PFSK-1 (cell line): Measurements from ENCODE around the gene E2F3.

Experiments used
- FOXP2 ChIP-seq: optimal IDR thresholded peaks from 2 replicates; pipeline ENCODE3; 2011; ENCODE audit warnings: borderline replicate concordance, control low read depth, inconsistent platforms; ENCODE audit not compliant: insufficient read depth; ENCODE audit errors: extremely low read length, extremely low read depth
- POLR2AphosphoS5 ChIP-seq: IDR thresholded peaks from 2 replicates; pipeline ENCODE4 v1.6.1; 2012; ENCODE audit warnings: low read depth, mild to moderate bottlenecking, control low read depth, low read length, moderate library complexity
- SIN3A ChIP-seq: IDR thresholded peaks from 2 replicates; pipeline ENCODE4 v1.6.1; 2012; ENCODE audit warnings: mild to moderate bottlenecking, low read length, moderate library complexity, borderline replicate concordance; ENCODE audit not compliant: insufficient read depth
- TAF1 ChIP-seq: IDR thresholded peaks from 2 replicates; pipeline ENCODE4 v1.6.1; 2012; ENCODE audit warnings: low read length, control low read depth, borderline replicate concordance; ENCODE audit not compliant: insufficient read depth
- TF ChIP-seq, protein P1 (sequence below), 2 experiments: IDR thresholded peaks; 2 replicates each; pipeline versions ENCODE4 v1.6.1 to v1.8.0; 2011 to 2012; ENCODE audit warnings: low read depth in 2 of 2, low read length in 2 of 2, control low read depth in 1 of 2, inconsistent platforms in 1 of 2, mild to moderate bottlenecking in 1 of 2, moderate library complexity in 1 of 2; ENCODE audit not compliant: insufficient read depth in 1 of 2

The E2F3 gene

DNA sequence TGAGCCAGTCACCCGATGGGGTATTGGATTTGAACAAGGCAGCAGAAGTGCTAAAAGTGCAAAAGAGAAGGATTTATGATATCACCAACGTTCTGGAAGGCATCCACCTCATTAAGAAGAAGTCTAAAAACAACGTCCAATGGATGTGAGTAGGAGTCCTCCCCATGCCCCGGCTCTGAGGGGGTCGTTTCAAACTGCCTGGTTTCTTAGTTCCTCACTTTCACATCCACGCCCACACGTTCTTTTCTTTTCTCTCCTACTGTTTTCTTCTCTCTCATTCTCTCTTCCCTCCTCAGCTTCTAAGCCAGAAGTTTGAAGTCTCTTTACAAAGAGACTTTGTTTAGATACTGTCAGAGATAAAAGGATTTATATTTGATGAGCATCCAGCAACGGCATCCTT lies 79.6 kb downstream of the E2F3 start:
- TF ChIP-seq SIN3A (no peak), TAF1 (no peak), POLR2AphosphoS5 (no peak), FOXP2 (no peak)
- TF ChIP-seq, protein P1, sequence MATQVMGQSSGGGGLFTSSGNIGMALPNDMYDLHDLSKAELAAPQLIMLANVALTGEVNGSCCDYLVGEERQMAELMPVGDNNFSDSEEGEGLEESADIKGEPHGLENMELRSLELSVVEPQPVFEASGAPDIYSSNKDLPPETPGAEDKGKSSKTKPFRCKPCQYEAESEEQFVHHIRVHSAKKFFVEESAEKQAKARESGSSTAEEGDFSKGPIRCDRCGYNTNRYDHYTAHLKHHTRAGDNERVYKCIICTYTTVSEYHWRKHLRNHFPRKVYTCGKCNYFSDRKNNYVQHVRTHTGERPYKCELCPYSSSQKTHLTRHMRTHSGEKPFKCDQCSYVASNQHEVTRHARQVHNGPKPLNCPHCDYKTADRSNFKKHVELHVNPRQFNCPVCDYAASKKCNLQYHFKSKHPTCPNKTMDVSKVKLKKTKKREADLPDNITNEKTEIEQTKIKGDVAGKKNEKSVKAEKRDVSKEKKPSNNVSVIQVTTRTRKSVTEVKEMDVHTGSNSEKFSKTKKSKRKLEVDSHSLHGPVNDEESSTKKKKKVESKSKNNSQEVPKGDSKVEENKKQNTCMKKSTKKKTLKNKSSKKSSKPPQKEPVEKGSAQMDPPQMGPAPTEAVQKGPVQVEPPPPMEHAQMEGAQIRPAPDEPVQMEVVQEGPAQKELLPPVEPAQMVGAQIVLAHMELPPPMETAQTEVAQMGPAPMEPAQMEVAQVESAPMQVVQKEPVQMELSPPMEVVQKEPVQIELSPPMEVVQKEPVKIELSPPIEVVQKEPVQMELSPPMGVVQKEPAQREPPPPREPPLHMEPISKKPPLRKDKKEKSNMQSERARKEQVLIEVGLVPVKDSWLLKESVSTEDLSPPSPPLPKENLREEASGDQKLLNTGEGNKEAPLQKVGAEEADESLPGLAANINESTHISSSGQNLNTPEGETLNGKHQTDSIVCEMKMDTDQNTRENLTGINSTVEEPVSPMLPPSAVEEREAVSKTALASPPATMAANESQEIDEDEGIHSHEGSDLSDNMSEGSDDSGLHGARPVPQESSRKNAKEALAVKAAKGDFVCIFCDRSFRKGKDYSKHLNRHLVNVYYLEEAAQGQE (IDR thresholded peaks at IDR 0.05; ENCODE audit: insufficient read depth in 1 of 2, low read depth in 2 of 2, low read length in 2 of 2), result no peak

DNA sequence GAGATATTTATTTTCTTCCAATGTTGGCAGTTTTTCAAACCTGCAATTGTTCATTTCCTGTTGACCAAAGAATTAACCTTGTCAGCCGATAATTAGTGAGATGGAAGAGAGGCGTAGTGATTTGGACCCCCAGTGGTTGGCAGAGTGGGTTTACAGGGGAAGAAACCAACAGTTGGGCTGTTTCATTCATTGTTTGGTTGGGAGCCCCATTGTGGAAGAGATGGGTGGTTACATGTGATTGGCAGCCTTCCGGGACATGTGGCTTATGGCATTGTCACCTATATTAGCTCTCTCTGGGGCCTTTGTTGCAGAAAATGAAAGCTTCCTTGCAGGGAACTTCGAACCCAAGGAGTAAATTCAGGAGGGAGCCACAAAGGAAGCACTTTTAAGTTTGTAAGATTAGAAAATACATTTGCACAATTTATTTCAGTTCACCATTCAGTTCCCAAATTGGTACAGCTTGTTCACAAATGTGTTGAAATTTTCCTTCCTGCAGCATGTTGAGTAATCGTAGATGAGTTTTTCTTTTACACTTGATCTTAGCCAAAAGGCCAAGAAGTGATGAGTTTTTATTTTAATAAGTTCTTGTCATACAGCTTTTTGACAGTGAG lies 82.3 kb downstream of the E2F3 start:
- TF ChIP-seq FOXP2, result no peak
- TF ChIP-seq POLR2AphosphoS5, result no peak
- TF ChIP-seq TAF1, result no peak
- TF ChIP-seq, protein P1 (IDR thresholded peaks at IDR 0.05; ENCODE audit: insufficient read depth in 1 of 2, low read depth in 2 of 2, low read length in 2 of 2), result no peak
- TF ChIP-seq SIN3A, result no peak

GRCh38 chr6:20486641-20487040 lies 85.0 kb downstream of the E2F3 start:
- no peak for TF ChIP-seq TAF1
- no peak for TF ChIP-seq POLR2AphosphoS5
- TF ChIP-seq, protein P1 (IDR thresholded peaks at IDR 0.05; ENCODE audit: insufficient read depth in 1 of 2, low read depth in 2 of 2, low read length in 2 of 2), result no peak

GRCh38 chr6:20487669-20488375 lies 86.1 kb downstream of the E2F3 start:
- TF ChIP-seq, protein P1 (IDR thresholded peaks at IDR 0.05; ENCODE audit: insufficient read depth in 1 of 2, low read depth in 2 of 2, low read length in 2 of 2), result no peak
- TF ChIP-seq FOXP2, result no peak
- TF ChIP-seq TAF1, result no peak
- TF ChIP-seq POLR2AphosphoS5, result no peak
- TF ChIP-seq SIN3A, result no peak

- TF ChIP-seq TAF1, result no peak
- no peak for TF ChIP-seq FOXP2
- no peak for TF ChIP-seq POLR2AphosphoS5
- TF ChIP-seq SIN3A, result no peak
- TF ChIP-seq, protein P1 (IDR thresholded peaks at IDR 0.05; ENCODE audit: insufficient read depth in 1 of 2, low read depth in 2 of 2, low read length in 2 of 2), result no peak
Measured at GRCh38 chr6:20490591-20490990, 88.9 kb downstream of the E2F3 start.
